Pancreas (tissue), 10 donors: Measurements from ENCODE around the gene DYNC2H1. TPM values are rescaled to one million over a fixed set of nuclear protein-coding genes. Genes with fewer than 3 reads are reported as not detected.

ENCODE experiments used
- ATAC-seq, 4 donors: fragments of 200-7000 bp; cut with Tn5 transposase; one replicate each; pipeline versions ENCODE4 v1.8.0 to v1.9.1; 2020; ENCODE audit warnings: mild to moderate bottlenecking in 4 of 4, moderate library complexity in 4 of 4
- DNase-seq, 6 donors: peaks; one replicate each; pipeline ENCODE4 v3.0.0-alpha.2; 2020
- FAIRE-seq: peaks from 2 replicates; lab custom pipeline; 2012; peaks lifted over from hg19 to GRCh38; lab: Jason Lieb, UNC
- H3K27ac ChIP-seq, 4 donors: fragments of 200-600 bp; sonication (generic); 1 replicate in 3 of 4; 2 replicates in 1 of 4; pipeline versions ENCODE4 v1.5.0 to v1.8.0; 2020
- H3K27me3 ChIP-seq, 4 donors: fragments of 200-600 bp; one replicate each; pipeline ENCODE4 v1.8.0; 2021
- H3K36me3 ChIP-seq, 3 donors: fragments of 200-600 bp; sonication (generic) in 1 of 3; one replicate each; pipeline versions ENCODE4 v1.5.0 to v1.8.0; 2020 to 2021
- H3K4me1 ChIP-seq, 3 donors: fragments of 200-600 bp; one replicate each; pipeline ENCODE4 v1.8.0; 2021
- H3K4me3 ChIP-seq, 4 donors: fragments of 200-600 bp; sonication (generic) in 2 of 4; one replicate each; pipeline versions ENCODE4 v1.5.0 to v1.8.0; 2020 to 2021
- H3K9me3 ChIP-seq, 4 donors: fragments of 200-600 bp; one replicate each; pipeline ENCODE4 v1.8.0; 2021
- CTCF ChIP-seq, 4 donors: fragments of 200-600 bp; sonication (generic) in 3 of 4; IDR thresholded peaks; one replicate each; pipeline versions ENCODE4 v1.5.0 to v1.8.0; 2021; ENCODE audit warnings: antibody characterized with exemption in 4 of 4
- WGBS, 2 donors: extraction: QIAGEN DNeasy Blood & Tissue Kit; methylation state at CpG; one replicate each; pipeline ENCODE4 v1.1.7; 2013; 5-methylcytosine and 5-hydroxymethylcytosine counted together
- intact Hi-C, 3 donors: fragments of 100-400 bp; cut with DNase I; formaldehyde crosslinking; loops; one replicate each; pipeline versions ENCODE4 v1.11.1 to v1.14.2; 2022
- polyA plus RNA-seq, 2 donors: library from polyadenylated mRNA; stranded (reverse); fragments of 200-250 nt; gene quantifications; one replicate each; pipeline ENCODE4 v1.2.3, GENCODE V29; 2013
- total RNA-seq, 6 donors: library from RNA; stranded (reverse); fragmentation: NEBNext Ultra II Directional in 4 of 6; extraction: Animal tissue kit (Norgen Biotek cat#: 25700) in 4 of 6; gene quantifications; one replicate each; pipeline versions ENCODE4 v1.2.1 to v1.2.4, GENCODE V29; 2021 to 2023
- donor health status: healthy with polysubstance abuse.
- donor health status: DM: no; HTN: no; CAD: no; lungs with moderate emphysema.
- donor health status: DM: no; HTN: no; CAD: no.
- donor health status: control.
- donor health status: control.
- donor health status: Bipolar disorder and iron deficiency.
- donor health status: DM: yes; HTN: yes; CAD: no.
- donor health status: DM: no; HTN: no; CAD: no.
- donor health status: DM: no; HTN: no; CAD: no.
- donor health status: DM: yes; HTN: yes; CAD: no.

The DYNC2H1 gene
- total and polyA plus RNA-seq, 8 donors, result 6.6 to 15.2 (median 8.4) TPM

- Histone ChIP-seq H3K4me3 (no peak overlapping the region), H3K9me3 (no peaks in the 10 kb centered on the region), H3K27ac (no peak overlapping the region), H3K27me3 (no peaks in the 10 kb centered on the region), H3K4me1 (peaks cover 0 to 4% (median 0%) of the 10 kb centered on the region in 3 donors), H3K36me3 (no peaks in the 10 kb centered on the region)
- intact Hi-C loops, result no loop called here
- TF ChIP-seq CTCF (IDR thresholded peaks at IDR 0.05), result no peak
- WGBS, 2 donors, result 77 to 84% methylated on average over 2 of the region's 2 CpGs
- no peak for FAIRE-seq
- DNase-seq, result no peak
- no peak for ATAC-seq
Observed at GRCh38 chr11:103338621-103339484, 229.6 kb downstream of the DYNC2H1 start.

- DNase-seq, result no peak
- no peaks in the 10 kb centered on the region for H3K36me3 ChIP-seq
- intact Hi-C loops, result no loop called here
- no peak for FAIRE-seq
- H3K27me3 ChIP-seq, result no peaks in the 10 kb centered on the region
- ATAC-seq, result no peak
- WGBS, 2 donors, result 88 to 89% methylated on average over 6 of the region's 6 CpGs
- peaks cover 0 to 4% (median 0%) of the 10 kb centered on the region in 3 donors for H3K4me1 ChIP-seq
- no peak overlapping the region for H3K27ac ChIP-seq
- no peak overlapping the region for H3K4me3 ChIP-seq
- no peaks in the 10 kb centered on the region for H3K9me3 ChIP-seq
- TF ChIP-seq CTCF (IDR thresholded peaks at IDR 0.05), result no peak
Observed at GRCh38 chr11:103339485-103339857, 230.2 kb downstream of the DYNC2H1 start.

GRCh38 chr11:103340956-103341355, 231.7 kb downstream of the DYNC2H1 start:
- Histone ChIP-seq H3K27me3 (no peaks in the 10 kb centered on the region), H3K27ac (no peak overlapping the region), H3K36me3 (no peaks in the 10 kb centered on the region), H3K4me3 (no peak overlapping the region), H3K4me1 (peaks cover 0 to 4% (median 0%) of the 10 kb centered on the region in 3 donors), H3K9me3 (no peaks in the 10 kb centered on the region)
- WGBS, 2 donors, result 13 to 24% methylated on average over 1 of the region's 1 CpG
- ATAC-seq (no peak), FAIRE-seq (no peak), DNase-seq (no peak)
- TF ChIP-seq CTCF (IDR thresholded peaks at IDR 0.05), result no peak
- intact Hi-C loops, result no loop called here

GRCh38 chr11:103344886-103345285, 235.7 kb downstream of the DYNC2H1 start:
- FAIRE-seq (no peak), ATAC-seq (no peak), DNase-seq (no peak)
- Histone ChIP-seq H3K4me1 (peaks cover 0 to 4% (median 0%) of the 10 kb centered on the region in 3 donors), H3K9me3 (no peaks in the 10 kb centered on the region), H3K36me3 (no peaks in the 10 kb centered on the region), H3K27me3 (no peaks in the 10 kb centered on the region), H3K4me3 (no peak overlapping the region), H3K27ac (no peak overlapping the region)
- WGBS, 2 donors, result 56 to 70% methylated on average over 4 of the region's 4 CpGs
- intact Hi-C loops, result no loop called here
- TF ChIP-seq CTCF (IDR thresholded peaks at IDR 0.05), result no peak

- H3K36me3 ChIP-seq, result no peaks in the 10 kb centered on the region
- no peaks in the 10 kb centered on the region for H3K9me3 ChIP-seq
- no peak for ATAC-seq
- DNase-seq, result no peak
- intact Hi-C loops, result no loop called here
- H3K27me3 ChIP-seq, result no peaks in the 10 kb centered on the region
- no peaks in the 10 kb centered on the region for H3K4me1 ChIP-seq
- no peak for FAIRE-seq
- WGBS, 2 donors, result 95% methylated on average over 2 of the region's 2 CpGs
- no peak for TF ChIP-seq CTCF (IDR thresholded peaks at IDR 0.05)
- H3K27ac ChIP-seq, result no peak overlapping the region
- H3K4me3 ChIP-seq, result no peak overlapping the region
Observed at GRCh38 chr11:103349595-103349994, 240.4 kb downstream of the DYNC2H1 start.
